Vagina (tissue), 2 donors: ENCODE data around the gene METTL23. TPM values are rescaled to one million over a fixed set of nuclear protein-coding genes. Genes with fewer than 3 reads are reported as not detected.
A peak's percentile ranks its signal among the peaks of the same experiment; 100 is the strongest.

ENCODE experiments used
- DNase-seq, 2 donors: peaks; one replicate each; pipeline ENCODE4 v3.0.0-alpha.2; 2017; ENCODE audit errors: extremely low spot score in 2 of 2
- H3K27ac ChIP-seq: fragments of 200-600 bp; sonication (generic); one replicate; pipeline ENCODE4 v1.5.1; 2019
- H3K27me3 ChIP-seq: fragments of 200-600 bp; sonication (generic); one replicate; pipeline ENCODE4 v1.5.1; 2019
- H3K36me3 ChIP-seq, 2 donors: fragments of 200-600 bp; sonication (generic); one replicate each; pipeline ENCODE4 v1.5.1; 2017 to 2019
- H3K4me1 ChIP-seq: fragments of 200-600 bp; sonication (generic); one replicate; pipeline ENCODE4 v1.5.1; 2019
- H3K4me3 ChIP-seq, 2 donors: fragments of 200-600 bp; sonication (generic); 1 replicate in 1 of 2; 2 replicates in 1 of 2; pipeline ENCODE4 v1.5.1; 2016 to 2019
- H3K9me3 ChIP-seq: fragments of 200-600 bp; sonication (generic); one replicate; pipeline ENCODE4 v1.5.1; 2019
- CTCF ChIP-seq, 3 experiments: fragments of 450-650 bp in 2 of 3; fragments of 200-600 bp in 1 of 3; sonication (generic) in 1 of 3; IDR thresholded peaks; one replicate each; pipeline ENCODE4 v1.5.1; 2017 to 2019; ENCODE audit warnings: antibody characterized with exemption in 3 of 3, mild to moderate bottlenecking in 2 of 3, moderate library complexity in 2 of 3
- POLR2A ChIP-seq, 2 donors: fragments of 450-650 bp; IDR thresholded peaks; one replicate each; pipeline ENCODE4 v1.6.1; 2017; ENCODE audit warnings: antibody characterized with exemption in 2 of 2, mild to moderate bottlenecking in 2 of 2, moderate library complexity in 2 of 2
- POLR2AphosphoS5 ChIP-seq, 2 donors: sonication (generic); formaldehyde crosslinking; IDR thresholded peaks; one replicate each; pipeline ENCODE4 v1.9.0; 2017; ENCODE audit warnings: antibody characterized with exemption in 2 of 2, mild to moderate bottlenecking in 2 of 2, low read depth in 1 of 2; ENCODE audit not compliant: insufficient read depth in 1 of 2
- intact Hi-C: fragments of 100-400 bp; cut with DNase I; formaldehyde crosslinking; loops from one replicate; pipeline ENCODE4 v1.15.1; 2023
- total RNA-seq: library from RNA; depleted of rRNA; stranded (reverse); fragments of >200 nt; gene quantifications from one replicate; pipeline ENCODE4 v1.2.3, GENCODE V29; 2016

Gene METTL23
- total RNA-seq, 1 donor from 2014 or later, result 20.9 TPM

- Histone ChIP-seq H3K9me3 (no peaks in the 10 kb centered on the region), H3K27ac (peak overlapping the region; percentile 21), H3K4me3 (no peak overlapping the region), H3K27me3 (no peaks in the 10 kb centered on the region), H3K36me3 (peaks cover 0 to 9% of the 10 kb centered on the region in 2 donors), H3K4me1 (peaks cover 72% of the 10 kb centered on the region)
- intact Hi-C loops, result no loop called here
- TF ChIP-seq POLR2AphosphoS5 (IDR thresholded peaks at IDR 0.05; ENCODE audit: insufficient read depth in 1 of 2, low read depth in 1 of 2) (no peak), CTCF (IDR thresholded peaks at IDR 0.05) (no peak), POLR2A (IDR thresholded peaks at IDR 0.05) (no peak)
- no peak for DNase-seq
Measured at GRCh38 chr17:76684756-76685155, 41.9 kb upstream of the METTL23 start.

- H3K36me3 ChIP-seq, result peaks cover 0 to 7% of the 10 kb centered on the region in 2 donors
- no peak for DNase-seq
- no peak overlapping the region for H3K4me3 ChIP-seq
- peaks cover 72% of the 10 kb centered on the region for H3K4me1 ChIP-seq
- peak overlapping the region; percentile 21 for H3K27ac ChIP-seq
- H3K9me3 ChIP-seq, result no peaks in the 10 kb centered on the region
- H3K27me3 ChIP-seq, result no peaks in the 10 kb centered on the region
- TF ChIP-seq POLR2A (IDR thresholded peaks at IDR 0.05) (no peak), POLR2AphosphoS5 (IDR thresholded peaks at IDR 0.05; ENCODE audit: insufficient read depth in 1 of 2, low read depth in 1 of 2) (no peak)
- intact Hi-C loops, result no loop called here
Measured at GRCh38 chr17:76685366-76685765, 41.3 kb upstream of the METTL23 start.

GRCh38 chr17:76685846-76686245, 40.8 kb upstream of the METTL23 start:
- no peak for TF ChIP-seq CTCF (IDR thresholded peaks at IDR 0.05)
- TF ChIP-seq POLR2A (IDR thresholded peaks at IDR 0.05), result no peak
- no peak for TF ChIP-seq POLR2AphosphoS5 (IDR thresholded peaks at IDR 0.05; ENCODE audit: insufficient read depth in 1 of 2, low read depth in 1 of 2)
- H3K27ac ChIP-seq, result peak overlapping the region; percentile 86
- intact Hi-C loops, result no loop called here

GRCh38 chr17:76686538-76687297, 39.9 kb upstream of the METTL23 start:
- intact Hi-C loops, result no loop called here
- no peak for DNase-seq
- no peaks in the 10 kb centered on the region for H3K27me3 ChIP-seq
- H3K27ac ChIP-seq, result peak overlapping the region; percentile 86
- no peaks in the 10 kb centered on the region for H3K36me3 ChIP-seq
- peaks cover 73% of the 10 kb centered on the region for H3K4me1 ChIP-seq
- TF ChIP-seq POLR2AphosphoS5 (IDR thresholded peaks at IDR 0.05; ENCODE audit: insufficient read depth in 1 of 2, low read depth in 1 of 2) (no peak), POLR2A (IDR thresholded peaks at IDR 0.05) (no peak), CTCF (IDR thresholded peaks at IDR 0.05) (no peak)
- no peaks in the 10 kb centered on the region for H3K9me3 ChIP-seq
- H3K4me3 ChIP-seq, result no peak overlapping the region

More at GRCh38 chr17:76685846-76686245, 40.8 kb upstream of the METTL23 start:
- Histone ChIP-seq H3K36me3 (peaks cover 0 to 2% of the 10 kb centered on the region in 2 donors), H3K9me3 (no peaks in the 10 kb centered on the region), H3K27me3 (no peaks in the 10 kb centered on the region), H3K4me3 (no peak overlapping the region), H3K4me1 (peaks cover 77% of the 10 kb centered on the region)
- DNase-seq, result no peak

- Histone ChIP-seq H3K4me1 (peaks cover 65% of the 10 kb centered on the region), H3K4me3 (peak overlapping the region in 1 of 2 donors; percentile 18), H3K27ac (peak overlapping the region; percentile 86), H3K9me3 (no peaks in the 10 kb centered on the region), H3K27me3 (no peaks in the 10 kb centered on the region), H3K36me3 (no peaks in the 10 kb centered on the region)
- DNase-seq, result no peak
- TF ChIP-seq POLR2AphosphoS5 (IDR thresholded peaks at IDR 0.05; ENCODE audit: insufficient read depth in 1 of 2, low read depth in 1 of 2) (peak; percentile 69 to 75), CTCF (IDR thresholded peaks at IDR 0.05) (no peak)
- intact Hi-C loops, result no loop called here
Measured at GRCh38 chr17:76687298-76688164, 39.1 kb upstream of the METTL23 start.
